Measurements from ENCODE around the gene EHMT1. TPM values are rescaled to one million over a fixed set of nuclear protein-coding genes. Genes with fewer than 3 reads are reported as not detected.

The EHMT1 gene
- total and polyA plus RNA-seq, 10 of the 15 experiments (the other 5 are each of a cell fraction or from before 2014, with no cell fraction given), result 2.9 to 100 (median 48.1) TPM

DNA sequence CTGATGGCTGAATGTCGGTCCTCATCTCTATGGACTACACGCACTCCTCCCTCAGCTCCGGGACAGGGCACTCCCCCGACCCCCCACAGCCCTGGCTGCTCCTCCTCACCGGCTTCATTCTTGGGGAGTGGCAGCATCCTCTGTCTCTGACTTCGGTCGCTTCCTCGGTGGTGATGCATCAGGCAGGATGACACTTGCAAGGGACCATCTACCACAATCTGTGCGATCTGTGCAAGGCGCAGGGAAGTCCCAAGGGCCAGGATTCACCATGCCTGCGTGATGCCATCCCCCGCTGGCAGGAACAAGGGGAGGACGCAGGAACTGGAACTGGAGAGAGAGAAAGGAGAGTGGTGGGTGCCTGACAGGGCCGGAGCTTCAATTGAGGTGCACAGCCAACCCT lies 256.5 kb downstream of the EHMT1 start:
- ChIA-PET RAD21 (ENCODE audit: unreplicated experiment) (no interaction called here), CTCF (no interaction called here), SMC1A (ENCODE audit: uncharacterized antibody, unreplicated experiment) (no interaction called here), POLR2A (no interaction called here)
- in situ Hi-C loops (cut with MboI) (no loop called here), intact Hi-C loops (cut with micrococcal nuclease; ENCODE audit: unreplicated experiment) (no loop called here)
- ATAC-seq, result no peak
- Histone ChIP-seq H2AFZ (ENCODE audit: control insufficient read depth, low read depth, low read length) (no peak overlapping the region), H3K4me3 (no peak overlapping the region), H3K27me3 (replicated peaks in 1 of 2; ENCODE audit: control insufficient read depth in 2 of 2, insufficient read depth in 2 of 2, low read length in 1 of 2) (no peaks in the 10 kb centered on the region; a peak in 2 of 4 replicates), H3K36me3 (ENCODE audit: control insufficient read depth in 2 of 2, insufficient read depth in 2 of 2, low read length in 1 of 2) (no peaks in the 10 kb centered on the region), H3K79me2 (ENCODE audit: control insufficient read depth, insufficient read depth, low read length) (no peaks in the 10 kb centered on the region), H3K4me1 (ENCODE audit: control insufficient read depth, insufficient read depth, low read length) (no peaks in the 10 kb centered on the region), H3K9ac (ENCODE audit: control insufficient read depth, insufficient read depth, low read length) (no peak overlapping the region), H4K20me1 (ENCODE audit: control insufficient read depth, insufficient read depth) (no peaks in the 10 kb centered on the region), H3K9me3 (replicated peaks; ENCODE audit: control insufficient read depth, insufficient read depth, low read length) (no peaks in the 10 kb centered on the region; the same call in 2 of the 3 replicates), H3K27ac (ENCODE audit: control insufficient read depth, insufficient read depth) (no peak overlapping the region), H3K4me2 (ENCODE audit: control insufficient read depth, insufficient read depth) (no peak overlapping the region)
- TF ChIP-seq SUZ12 (IDR thresholded peaks at IDR 0.05; ENCODE audit: unreplicated experiment), result no peak
- TF ChIP-seq USF2 (IDR thresholded peaks at IDR 0.05; ENCODE audit: borderline replicate concordance, low read depth, low read length), result no peak
- TF ChIP-seq SMAD5 (IDR thresholded peaks at IDR 0.05; ENCODE audit: low read depth), result no peak
- TF ChIP-seq, protein P1, sequence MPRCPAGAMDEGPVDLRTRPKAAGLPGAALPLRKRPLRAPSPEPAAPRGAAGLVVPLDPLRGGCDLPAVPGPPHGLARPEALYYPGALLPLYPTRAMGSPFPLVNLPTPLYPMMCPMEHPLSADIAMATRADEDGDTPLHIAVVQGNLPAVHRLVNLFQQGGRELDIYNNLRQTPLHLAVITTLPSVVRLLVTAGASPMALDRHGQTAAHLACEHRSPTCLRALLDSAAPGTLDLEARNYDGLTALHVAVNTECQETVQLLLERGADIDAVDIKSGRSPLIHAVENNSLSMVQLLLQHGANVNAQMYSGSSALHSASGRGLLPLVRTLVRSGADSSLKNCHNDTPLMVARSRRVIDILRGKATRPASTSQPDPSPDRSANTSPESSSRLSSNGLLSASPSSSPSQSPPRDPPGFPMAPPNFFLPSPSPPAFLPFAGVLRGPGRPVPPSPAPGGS (IDR thresholded peaks at IDR 0.05; ENCODE audit: borderline replicate concordance, insufficient read depth, low read depth, low read length, poor library complexity, severe bottlenecking), result no peak
- DNase-seq (ENCODE audit: low read depth, low spot score), result no peak
- WGBS (ENCODE audit: insufficient coverage, insufficient replicate concordance, low lambda C conversion rate, missing lambda C conversion rate), result 55% methylated on average over 14 of the region's 14 CpGs
- BruUV-seq (replicated peaks), result no TSS peak
- no peak for FAIRE-seq

DNA sequence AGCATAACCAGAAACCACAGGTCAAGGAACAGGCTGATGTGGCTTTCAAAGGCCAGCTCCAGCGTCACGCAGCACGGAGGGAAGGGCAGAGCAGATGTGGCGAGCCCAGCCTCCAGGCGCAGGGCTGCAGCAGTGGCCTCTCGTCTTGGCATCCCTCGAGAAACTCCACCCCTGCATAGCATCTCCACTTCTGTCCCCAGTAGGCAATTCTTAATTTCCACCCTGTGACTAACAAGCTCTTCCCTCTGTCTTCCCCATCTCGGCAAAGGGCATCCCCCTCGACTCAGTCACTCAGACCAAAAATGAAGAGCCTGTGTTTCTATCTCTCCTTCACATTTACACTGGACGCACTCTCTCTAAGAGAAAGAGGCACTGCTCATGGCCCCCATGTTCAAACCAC lies 257.0 kb downstream of the EHMT1 start:
- Histone ChIP-seq H3K27ac (ENCODE audit: control insufficient read depth, insufficient read depth) (no peak overlapping the region), H3K27me3 (replicated peaks in 1 of 2; ENCODE audit: control insufficient read depth in 2 of 2, insufficient read depth in 2 of 2, low read length in 1 of 2) (no peaks in the 10 kb centered on the region; a peak in 2 of 4 replicates), H4K20me1 (ENCODE audit: control insufficient read depth, insufficient read depth) (no peaks in the 10 kb centered on the region), H3K36me3 (ENCODE audit: control insufficient read depth in 2 of 2, insufficient read depth in 2 of 2, low read length in 1 of 2) (no peaks in the 10 kb centered on the region), H2AFZ (ENCODE audit: control insufficient read depth, low read depth, low read length) (no peak overlapping the region), H3K4me2 (ENCODE audit: control insufficient read depth, insufficient read depth) (no peak overlapping the region), H3K4me1 (ENCODE audit: control insufficient read depth, insufficient read depth, low read length) (no peaks in the 10 kb centered on the region), H3K9ac (ENCODE audit: control insufficient read depth, insufficient read depth, low read length) (no peak overlapping the region), H3K4me3 (no peak overlapping the region), H3K9me3 (replicated peaks; ENCODE audit: control insufficient read depth, insufficient read depth, low read length) (no peaks in the 10 kb centered on the region; the same call in 2 of the 3 replicates), H3K79me2 (ENCODE audit: control insufficient read depth, insufficient read depth, low read length) (no peaks in the 10 kb centered on the region)
- RAD21 ChIA-PET (ENCODE audit: unreplicated experiment), result no interaction called here
- DNase-seq (ENCODE audit: low read depth, low spot score) (no peak), ATAC-seq (no peak), FAIRE-seq (no peak)
- in situ Hi-C loops (cut with MboI) (no loop called here), intact Hi-C loops (cut with micrococcal nuclease; ENCODE audit: unreplicated experiment) (no loop called here)
- SMC1A ChIA-PET (ENCODE audit: uncharacterized antibody, unreplicated experiment), result no interaction called here
- no TSS peak for BruUV-seq (replicated peaks)
- CTCF ChIA-PET, result interaction anchor here (0.6 kb wide), 1 partner anchor 218 kb away, joined by 4 read pairs; no protein-coding TSS in a partner anchor
- POLR2A ChIA-PET, result no interaction called here
- TF ChIP-seq TAF1 (IDR thresholded peaks at IDR 0.05; ENCODE audit: borderline replicate concordance, low read depth, low read length), result no peak
- WGBS (ENCODE audit: insufficient coverage, insufficient replicate concordance, low lambda C conversion rate, missing lambda C conversion rate), result 66% methylated on average over 10 of the region's 10 CpGs

Measured in GM12878 (cell line).